Measurements from ENCODE around the gene RDH11.

RDH11 gene

DNA sequence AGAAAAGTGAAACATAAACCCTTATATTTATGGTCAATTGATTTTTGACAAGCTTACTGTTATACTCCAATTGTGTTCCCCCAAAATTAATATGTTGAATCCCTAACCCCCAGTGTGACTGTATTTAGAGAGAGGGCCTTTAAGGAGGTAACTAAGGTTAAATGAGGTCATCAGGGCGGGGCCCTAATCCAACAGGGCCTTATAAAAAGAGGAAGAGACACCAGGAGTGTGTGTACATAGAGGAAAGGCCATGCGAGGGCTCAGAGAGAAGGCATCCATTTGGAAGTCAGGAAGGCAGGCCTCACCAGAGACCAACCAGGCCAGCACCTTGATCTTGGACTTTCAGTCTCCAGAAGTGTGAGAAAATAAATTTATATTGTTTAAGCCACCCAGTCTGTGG lies 14.6 kb downstream of the RDH11 start:
- TF ChIP-seq, protein P1, sequence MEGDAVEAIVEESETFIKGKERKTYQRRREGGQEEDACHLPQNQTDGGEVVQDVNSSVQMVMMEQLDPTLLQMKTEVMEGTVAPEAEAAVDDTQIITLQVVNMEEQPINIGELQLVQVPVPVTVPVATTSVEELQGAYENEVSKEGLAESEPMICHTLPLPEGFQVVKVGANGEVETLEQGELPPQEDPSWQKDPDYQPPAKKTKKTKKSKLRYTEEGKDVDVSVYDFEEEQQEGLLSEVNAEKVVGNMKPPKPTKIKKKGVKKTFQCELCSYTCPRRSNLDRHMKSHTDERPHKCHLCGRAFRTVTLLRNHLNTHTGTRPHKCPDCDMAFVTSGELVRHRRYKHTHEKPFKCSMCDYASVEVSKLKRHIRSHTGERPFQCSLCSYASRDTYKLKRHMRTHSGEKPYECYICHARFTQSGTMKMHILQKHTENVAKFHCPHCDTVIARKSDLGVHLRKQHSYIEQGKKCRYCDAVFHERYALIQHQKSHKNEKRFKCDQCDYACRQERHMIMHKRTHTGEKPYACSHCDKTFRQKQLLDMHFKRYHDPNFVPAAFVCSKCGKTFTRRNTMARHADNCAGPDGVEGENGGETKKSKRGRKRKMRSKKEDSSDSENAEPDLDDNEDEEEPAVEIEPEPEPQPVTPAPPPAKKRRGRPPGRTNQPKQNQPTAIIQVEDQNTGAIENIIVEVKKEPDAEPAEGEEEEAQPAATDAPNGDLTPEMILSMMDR (IDR thresholded peaks at IDR 0.05; ENCODE audit: borderline replicate concordance, insufficient read depth, low read depth, low read length): no peak

DNA sequence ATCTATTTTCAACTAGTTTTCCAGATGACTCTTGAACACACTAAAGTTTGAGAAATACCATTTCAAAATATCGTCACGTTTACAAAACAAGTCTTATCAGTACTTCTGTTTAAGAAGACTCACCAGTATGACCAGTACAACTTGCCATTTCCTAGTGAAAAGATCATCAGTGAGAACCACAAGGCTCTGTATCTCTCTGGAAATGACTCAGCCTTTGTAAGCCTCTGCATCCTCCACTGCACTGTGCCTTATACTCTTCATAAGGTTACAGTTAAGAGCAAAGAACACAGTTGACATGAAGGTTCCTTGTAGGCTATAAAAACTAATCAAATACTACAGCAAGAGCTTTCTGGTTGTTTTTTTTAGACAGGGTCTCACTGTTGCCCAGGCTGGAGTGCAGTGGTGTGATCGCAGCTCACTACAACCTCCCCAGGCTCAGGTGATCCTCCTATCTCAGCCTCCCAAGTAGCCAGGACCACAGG lies 15.4 kb downstream of the RDH11 start:
- TF ChIP-seq, protein P1 (IDR thresholded peaks at IDR 0.05; ENCODE audit: borderline replicate concordance, insufficient read depth, low read depth, low read length): no peak
- no peak overlapping the region for H3K4me3 ChIP-seq (ENCODE audit: low read depth, low read length)

More for the DNA sequence above, 14.6 kb downstream of the RDH11 start:
- H3K4me3 ChIP-seq (ENCODE audit: low read depth, low read length): no peak overlapping the region

DNA sequence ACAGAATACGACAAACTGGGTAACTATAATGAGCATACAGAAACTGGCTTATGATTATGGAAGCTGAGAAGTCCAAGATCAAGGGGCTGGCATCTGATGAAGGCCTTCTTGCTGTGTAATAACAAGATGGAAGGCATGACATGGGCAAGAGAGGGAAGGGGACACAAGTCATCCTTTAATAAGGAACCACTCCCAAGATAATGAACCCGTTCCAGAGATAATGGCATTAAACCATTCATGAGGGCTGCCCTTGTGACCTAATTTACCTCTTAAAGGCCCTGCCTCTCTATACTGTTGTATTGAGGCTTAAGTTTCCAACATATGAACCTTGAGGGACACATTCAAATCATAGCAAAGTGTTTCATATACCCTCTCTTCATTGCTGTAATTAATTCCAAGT lies 16.6 kb downstream of the RDH11 start:
- TF ChIP-seq, protein P1 (IDR thresholded peaks at IDR 0.05; ENCODE audit: borderline replicate concordance, insufficient read depth, low read depth, low read length): no peak

DNA sequence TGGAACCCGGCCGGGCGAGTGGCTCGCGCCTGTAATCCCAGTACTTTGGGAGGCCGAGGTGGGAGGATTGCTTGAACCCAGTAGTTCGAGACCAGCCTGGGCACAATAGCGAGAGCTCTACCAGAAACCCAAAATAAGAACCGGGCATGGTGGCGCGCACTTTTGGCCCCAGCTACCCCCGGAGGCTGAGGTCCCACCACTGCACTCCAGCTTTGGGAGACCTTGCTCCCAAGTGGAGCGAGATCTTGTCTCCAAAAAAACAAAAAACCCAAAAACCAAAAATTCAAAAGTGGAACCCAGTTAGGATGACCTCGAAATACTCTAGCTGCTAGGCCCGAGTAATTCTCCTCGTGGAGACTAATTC lies 20.4 kb downstream of the RDH11 start:
- peak overlapping the region; percentile 93 for H3K4me3 ChIP-seq (ENCODE audit: low read depth, low read length)
- TF ChIP-seq, protein P1 (IDR thresholded peaks at IDR 0.05; ENCODE audit: borderline replicate concordance, insufficient read depth, low read depth, low read length): no peak

More for the DNA sequence above, 16.6 kb downstream of the RDH11 start:
- no peak overlapping the region for H3K4me3 ChIP-seq (ENCODE audit: low read depth, low read length)

DNA sequence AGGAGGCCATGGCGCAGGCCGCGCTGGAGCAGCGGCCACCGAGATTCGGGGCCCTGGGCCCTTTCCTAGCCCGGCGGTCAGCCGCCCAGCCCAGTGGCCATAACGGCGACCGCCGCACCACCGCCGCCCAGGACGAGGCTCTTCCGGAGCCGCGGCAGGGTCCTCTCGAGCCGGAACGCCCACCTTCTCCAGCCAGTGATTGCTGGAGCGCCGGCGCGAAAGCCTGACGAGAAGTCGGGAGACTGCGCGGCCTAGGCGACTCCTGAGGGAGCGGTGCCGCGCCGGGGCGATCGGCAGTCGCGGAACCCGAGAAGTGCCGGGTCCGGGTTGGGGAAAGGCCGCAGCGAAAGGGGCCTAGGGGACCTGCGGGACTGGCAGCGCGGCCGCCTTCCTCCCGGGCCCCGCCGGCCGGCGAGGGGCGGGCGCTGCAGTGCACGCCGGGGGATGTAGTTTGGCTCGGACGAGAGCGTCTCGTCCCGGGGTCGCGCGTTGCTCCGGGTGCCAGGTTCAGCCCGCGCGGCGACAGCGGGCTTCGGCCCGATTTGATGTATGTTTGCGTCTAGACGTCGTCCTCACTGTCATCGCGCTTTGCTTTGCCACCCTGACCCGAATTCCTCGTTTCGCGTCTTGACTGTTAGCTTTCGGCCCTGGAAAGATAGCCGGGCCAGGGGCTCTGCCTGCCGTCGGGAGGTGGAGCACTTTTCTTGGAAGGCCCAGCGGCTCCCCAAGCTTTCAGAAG lies 20.9 kb downstream of the RDH11 start, which contains the start of gene VTI1B:
TSS of gene VTI1B (minus strand) at position 153 of the 739 bp plus-strand sequence. CDS start at position 10, 143 bp downstream.
- H3K4me3 ChIP-seq (ENCODE audit: low read depth, low read length): peak within 1 kb of the TSS; percentile 93
- TF ChIP-seq, protein P1 (IDR thresholded peaks at IDR 0.05; ENCODE audit: borderline replicate concordance, insufficient read depth, low read depth, low read length): 0 out of 2 replicates have a peak, but pooled peaks have one; percentile 2

GRCh38 chr14:67674139-67674479 lies 21.5 kb downstream of the RDH11 start:
- TF ChIP-seq, protein P1 (IDR thresholded peaks at IDR 0.05; ENCODE audit: borderline replicate concordance, insufficient read depth, low read depth, low read length): 0 out of 2 replicates have a peak, but pooled peaks have one; percentile 3
- H3K4me3 ChIP-seq (ENCODE audit: low read depth, low read length): peak overlapping the region; percentile 93

DNA sequence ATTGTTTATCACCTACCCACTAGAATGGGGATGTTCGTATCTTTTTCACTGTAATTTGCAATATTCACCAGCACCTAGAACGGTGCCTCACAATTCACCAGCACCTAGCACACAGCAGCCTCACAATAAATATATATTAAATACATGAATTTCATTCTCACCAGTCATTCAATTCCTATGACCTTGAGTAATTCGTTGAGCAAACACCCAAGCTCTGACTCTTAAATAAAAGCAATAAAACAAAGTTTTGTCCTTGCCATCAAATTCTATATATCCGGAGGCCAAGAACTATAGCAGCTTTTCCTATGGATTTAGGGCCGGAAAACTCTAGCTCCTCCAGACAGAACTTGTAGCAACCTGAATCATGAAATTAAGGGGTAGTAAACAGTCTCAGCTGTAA lies 22.1 kb downstream of the RDH11 start:
- TF ChIP-seq, protein P1 (IDR thresholded peaks at IDR 0.05; ENCODE audit: borderline replicate concordance, insufficient read depth, low read depth, low read length): no peak
- no peak overlapping the region for H3K4me3 ChIP-seq (ENCODE audit: low read depth, low read length)

Data from GM12875 (cell line).